Right lobe of liver (tissue), 4 donors: ENCODE results near the gene LYZ.

Experiments used
- CTCF ChIP-seq, 4 donors: fragments of 200-600 bp in 3 of 4; fragments of 450-650 bp in 1 of 4; IDR thresholded peaks; one replicate each; pipeline versions ENCODE4 v1.5.1 to v1.8.0; 2016 to 2022; ENCODE audit warnings: antibody characterized with exemption in 4 of 4, mild to moderate bottlenecking in 2 of 4
- POLR2A ChIP-seq: fragments of 450-650 bp; IDR thresholded peaks from one replicate; pipeline ENCODE4 v1.6.1; 2017; ENCODE audit warnings: antibody characterized with exemption, mild to moderate bottlenecking
- donor health status: DM: no; HTN: no; CAD: no.
- donor health status: DM: no; HTN: no; CAD: no.
- donor health status: DM: no; HTN: yes; CAD: no.

DNA sequence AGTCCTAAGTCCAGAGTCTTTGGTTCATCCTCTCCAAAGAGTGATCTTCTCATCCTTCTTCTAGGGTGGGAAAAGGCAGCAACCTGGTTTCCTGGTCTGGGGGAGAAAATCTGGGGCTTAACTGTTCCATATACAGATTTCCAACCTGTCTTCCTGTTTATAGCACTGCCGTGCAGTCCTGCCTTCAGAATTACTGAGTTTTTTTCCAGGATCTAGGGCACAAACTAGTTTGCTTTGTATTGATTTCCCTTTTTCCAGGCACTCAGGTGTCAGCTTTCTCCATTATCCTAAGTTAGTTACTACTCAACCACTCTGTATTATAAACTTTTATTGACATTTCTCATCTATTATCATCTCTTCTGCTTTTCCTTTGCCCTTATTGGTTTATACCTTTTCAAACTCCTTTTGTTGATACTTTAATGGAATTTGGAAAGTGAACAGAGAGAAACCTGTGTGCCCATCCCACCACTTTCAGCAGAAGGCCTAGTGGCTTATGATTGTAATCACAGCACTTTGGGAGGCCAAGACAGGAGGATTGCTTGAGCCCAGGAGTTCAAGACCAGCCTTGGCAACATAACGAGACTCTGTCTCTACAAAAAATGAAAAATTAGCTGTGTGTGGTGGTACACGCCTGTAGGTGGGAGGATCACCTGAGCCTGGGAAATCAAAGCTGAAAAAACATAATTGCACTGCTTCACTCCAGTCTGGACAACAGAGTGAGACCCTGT, 4.1 kb upstream of the LYZ start:
- no peak for TF ChIP-seq CTCF (IDR thresholded peaks at IDR 0.05)
- TF ChIP-seq POLR2A, result no peak
